CD4-positive, alpha-beta T cell treated with Interleukin-4 for 1 hour (primary cell): Measurements from ENCODE around the gene FAM76B.
"Not testable (repeated sequence)": the region's sequence is repeated elsewhere in the genome, so short reads cannot be mapped to it uniquely, and the experiment has no call there.

Experiments used
- DNase-seq, 2 donors: peaks; one replicate each; pipeline ENCODE4 v3.0.0-alpha.2; 2020 to 2022

Gene FAM76B

DNA sequence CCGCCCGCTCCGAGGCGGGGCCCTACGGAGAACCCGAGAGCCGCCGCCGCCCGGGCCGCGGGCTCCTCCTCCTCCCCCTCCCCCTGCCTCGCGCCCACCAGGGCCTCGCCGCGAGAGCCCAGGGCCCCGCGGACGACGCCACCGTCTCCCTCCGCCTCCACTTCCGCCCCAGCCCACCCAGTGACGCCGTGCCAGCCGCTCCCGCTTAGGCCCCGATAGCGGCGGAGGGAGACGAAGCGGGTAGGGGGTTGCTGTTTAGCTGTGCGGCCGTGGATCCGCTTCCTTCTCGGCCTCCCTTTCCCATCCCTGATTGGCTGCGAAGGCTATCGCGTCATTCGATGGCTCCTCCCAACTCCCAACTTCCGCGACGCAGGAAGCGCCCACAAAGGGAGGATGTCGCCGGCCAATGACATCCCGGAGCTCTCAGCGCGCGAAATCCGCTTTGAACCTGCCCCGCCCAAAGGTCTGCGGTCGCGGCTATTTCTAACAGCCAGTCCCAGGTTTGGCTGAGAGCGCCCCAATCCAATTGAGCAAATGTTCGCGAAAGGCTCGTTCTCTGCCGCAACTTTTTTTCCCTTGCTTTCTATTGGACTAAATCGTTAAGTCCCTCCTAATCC is at the start of gene FAM76B:
FAM76B (minus strand) TSS at position 277 of the 617 bp plus-strand sequence. CDS start 304 bp downstream, outside the sequence.
- DNase-seq: peak; percentile 99

DNA sequence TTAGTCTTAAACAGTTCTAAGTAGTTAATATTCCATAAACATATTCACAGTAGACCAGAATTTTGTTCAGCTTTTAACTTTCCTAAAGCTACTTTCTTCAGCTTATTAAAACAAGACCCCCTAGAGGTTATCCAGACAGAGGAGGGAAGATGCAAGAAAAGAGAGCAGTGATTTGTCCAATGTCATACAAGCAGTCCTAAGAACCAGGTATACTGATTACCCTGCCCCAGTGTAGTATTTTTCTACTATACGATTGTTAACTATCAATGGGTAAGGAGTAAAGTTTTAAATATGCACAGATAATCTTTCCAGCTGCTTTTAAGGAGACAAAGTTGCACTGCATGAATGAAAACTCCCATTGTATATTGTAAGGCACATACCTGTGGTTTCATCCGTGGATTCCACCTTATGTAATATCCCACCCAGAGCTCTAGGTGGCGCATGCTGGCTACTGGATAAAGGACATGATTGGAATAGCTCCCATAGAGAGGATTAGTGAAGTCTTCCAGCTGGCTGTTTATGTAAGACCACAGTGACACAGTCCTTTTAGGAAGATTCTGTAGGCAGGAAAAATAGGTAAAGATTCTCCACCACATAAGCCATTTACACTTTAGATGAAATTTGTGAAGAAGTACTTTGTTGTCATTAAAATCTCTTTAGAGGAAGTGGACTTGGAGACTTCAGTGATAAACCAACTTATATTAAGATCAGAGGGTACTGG is 46.3 kb upstream of the FAM76B start:
- DNase-seq: peak; percentile 57 to 68

DNA sequence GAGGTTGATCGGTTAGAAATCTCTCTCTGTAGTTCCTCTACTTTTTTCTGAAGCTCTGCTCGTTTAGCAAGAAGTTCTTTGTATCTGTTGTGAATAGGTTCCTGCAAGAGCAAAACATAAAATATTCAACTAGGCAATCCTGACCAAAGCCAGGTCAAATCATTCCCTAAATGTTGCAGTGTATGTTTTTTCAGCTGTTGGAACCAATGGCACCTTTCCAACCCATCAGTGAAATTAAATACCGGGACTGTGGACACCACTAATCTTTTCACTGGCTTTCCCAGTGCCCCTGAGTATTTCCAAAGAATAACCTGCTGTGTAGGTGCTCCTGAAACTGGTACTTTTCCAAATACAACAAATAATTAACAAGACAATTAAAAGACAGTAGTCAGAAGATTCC is 45.8 kb upstream of the FAM76B start:
- no peak for DNase-seq

DNA sequence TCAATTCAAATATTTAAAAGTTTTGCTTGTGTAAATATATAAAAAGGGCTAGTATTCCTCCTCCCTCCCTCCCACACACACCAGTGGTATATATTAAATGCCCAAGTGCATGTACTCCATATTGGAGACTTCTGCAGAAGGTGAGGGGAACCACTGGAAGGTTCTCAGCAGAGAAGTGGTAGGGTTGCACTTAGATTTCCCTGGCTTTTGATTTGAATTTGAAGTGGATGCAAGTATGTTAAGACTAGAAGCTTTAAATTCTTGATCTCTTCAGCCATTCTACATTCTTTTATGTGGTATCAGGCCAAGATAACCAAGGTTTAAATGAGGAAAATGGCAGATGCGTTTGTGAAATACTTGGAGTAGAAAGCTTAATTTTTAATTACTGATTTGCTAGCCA is 43.8 kb upstream of the FAM76B start:
- DNase-seq: no peak

DNA sequence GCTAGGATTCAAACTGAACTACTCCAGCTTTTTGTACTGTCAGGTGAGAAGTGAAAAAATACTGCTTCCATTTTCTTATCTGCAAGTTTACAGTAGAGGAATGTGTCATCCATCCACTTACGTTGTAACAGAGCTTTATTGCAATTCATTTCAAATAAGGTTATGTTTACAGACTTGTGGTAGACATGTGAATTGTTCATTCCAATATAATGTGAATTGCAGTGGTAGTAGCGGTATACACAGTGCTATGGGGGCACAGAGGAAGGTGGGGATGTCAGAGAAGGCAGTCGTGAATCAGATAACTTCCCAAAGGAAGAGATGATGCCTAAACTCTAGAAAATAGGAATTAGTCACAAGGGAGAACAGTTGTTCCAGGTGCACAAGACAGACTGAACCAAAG is 43.2 kb upstream of the FAM76B start:
- DNase-seq: no peak

DNA sequence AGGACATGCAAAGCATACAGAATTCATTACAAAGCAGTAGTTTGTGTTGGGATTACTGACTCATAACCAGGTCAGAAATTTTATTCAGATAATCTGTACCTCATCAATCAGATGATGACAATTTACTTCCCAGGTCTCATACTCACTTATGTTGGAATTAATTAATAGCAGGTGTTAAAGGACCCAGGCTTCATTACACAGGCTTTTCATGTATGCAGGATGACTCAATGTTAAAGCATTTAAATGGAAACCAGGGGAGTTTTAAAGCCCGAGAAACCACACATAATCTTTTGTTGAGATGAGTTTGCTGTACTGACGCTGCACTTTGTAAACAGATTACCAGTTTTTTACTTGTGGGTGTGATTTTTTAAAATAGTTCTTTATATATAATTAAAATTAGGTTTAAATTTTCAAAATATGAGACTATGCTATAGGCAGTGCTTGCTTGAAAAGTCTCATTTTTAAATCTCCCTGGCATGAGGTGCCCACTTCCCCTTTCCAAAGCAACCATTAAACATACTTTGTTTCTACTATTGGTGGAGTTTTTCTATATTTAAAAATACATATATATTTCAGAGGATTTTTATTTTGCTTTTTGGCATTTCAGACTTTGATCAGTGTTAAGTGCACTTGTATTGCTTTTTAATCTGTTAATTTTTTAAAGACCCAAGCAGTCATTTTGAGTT is 41.8 kb upstream of the FAM76B start:
- DNase-seq: no peak

DNA sequence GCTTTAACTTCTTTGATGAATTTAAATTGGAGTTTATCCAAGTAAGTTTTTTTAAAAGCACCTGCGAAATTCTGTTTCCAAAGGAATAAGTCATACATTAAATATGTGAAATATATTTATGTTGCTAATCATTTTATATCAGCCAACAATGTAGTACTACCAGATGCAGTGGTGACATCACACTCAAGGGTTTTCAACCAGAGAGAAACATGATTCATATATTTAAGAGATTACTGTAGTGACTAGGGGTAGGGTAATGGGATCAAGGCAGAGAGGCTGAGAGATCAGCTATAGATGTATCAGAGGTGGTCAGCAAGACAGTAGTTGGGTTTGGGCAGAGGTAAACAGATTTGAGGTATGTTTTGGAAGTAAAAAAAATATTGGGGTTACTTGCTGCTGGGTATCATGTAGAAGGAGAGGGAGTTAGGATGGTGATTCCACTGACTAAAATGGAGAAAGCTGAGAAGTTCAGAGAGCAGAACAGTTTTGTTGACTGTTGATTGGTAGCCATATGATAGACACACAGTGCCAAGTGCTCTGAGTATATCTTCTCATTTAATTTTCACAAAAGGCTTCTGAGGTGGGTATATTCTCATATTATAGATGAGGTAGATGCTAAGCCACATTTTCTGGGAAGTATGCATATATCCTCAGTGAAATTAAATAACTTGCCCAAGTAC is 40.1 kb upstream of the FAM76B start:
- no peak for DNase-seq

DNA sequence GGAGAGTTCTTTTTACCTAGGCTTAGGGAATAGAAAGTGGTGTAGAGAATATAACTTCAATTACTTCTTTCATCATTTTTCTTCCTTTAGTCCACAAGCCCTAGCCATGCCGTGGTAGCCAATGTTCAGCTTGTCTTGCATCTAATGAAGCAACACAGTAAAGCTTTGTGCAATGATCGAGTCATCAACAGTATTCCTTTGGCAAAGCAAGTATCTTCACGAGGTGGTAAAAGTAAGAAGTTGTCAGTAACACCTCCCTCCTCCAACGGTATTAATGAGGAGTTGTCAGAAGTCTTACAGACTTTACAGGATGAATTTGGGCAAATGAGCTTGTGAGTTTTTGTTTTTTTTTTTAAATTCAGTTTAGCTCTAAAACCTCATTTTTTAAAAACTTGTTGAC is 38.1 kb upstream of the FAM76B start:
- no peak for DNase-seq

DNA sequence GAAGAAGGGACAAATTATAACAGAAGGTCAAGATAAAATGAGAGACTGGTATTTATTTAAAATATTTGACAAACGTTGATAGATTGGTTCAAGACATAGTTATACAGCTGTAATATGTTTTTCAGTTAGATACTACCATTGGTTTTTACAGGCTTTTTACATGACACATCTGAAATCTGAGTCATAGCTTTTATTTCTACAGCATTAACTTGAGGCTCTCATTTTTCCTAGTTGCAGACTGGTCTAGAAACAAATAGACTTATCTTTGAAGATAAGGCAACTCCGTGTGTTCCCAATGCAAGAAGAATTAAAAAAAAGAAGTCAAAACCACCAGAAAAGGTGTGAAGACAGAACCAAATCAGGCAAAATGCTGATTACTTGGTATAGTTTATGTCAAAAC is 32.1 kb upstream of the FAM76B start:
- DNase-seq: no peak

DNA sequence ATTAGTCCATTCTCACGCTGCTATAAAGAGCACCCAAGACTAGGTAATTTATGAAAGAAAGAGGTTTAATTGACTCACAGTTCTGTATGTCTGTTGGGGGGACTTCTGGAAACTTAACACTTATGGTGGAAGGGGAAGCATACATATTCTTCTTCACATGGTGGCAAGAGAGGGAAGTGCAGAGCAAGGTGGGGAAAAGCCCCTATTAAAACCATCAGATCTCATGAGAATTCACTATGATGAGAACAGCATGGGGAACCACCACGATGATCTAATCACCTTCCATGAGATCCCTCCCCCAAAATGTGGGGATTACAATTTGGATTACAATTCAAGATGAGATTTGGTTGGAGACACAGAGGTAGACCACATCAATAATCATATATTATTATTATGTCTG is 26.5 kb upstream of the FAM76B start:
- DNase-seq: no peak

DNA sequence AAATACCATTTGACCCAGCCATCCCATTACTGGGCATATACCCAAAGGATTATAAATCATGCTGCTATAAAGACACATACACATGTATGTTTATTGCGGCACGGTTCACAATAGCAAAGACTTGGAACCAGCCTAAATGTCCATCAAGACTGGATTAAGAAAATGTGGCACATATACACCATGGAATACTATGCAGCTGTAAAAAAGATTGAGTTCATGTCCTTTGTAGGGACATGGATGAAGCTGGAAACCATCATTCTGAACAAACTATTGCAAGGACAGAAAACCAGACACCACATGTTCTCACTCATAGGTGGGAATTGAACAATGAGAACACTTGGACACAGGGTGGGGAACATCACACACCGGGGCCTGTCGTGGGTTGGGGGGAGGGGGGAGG is 21.5 kb upstream of the FAM76B start:
- not testable (repeated sequence) for DNase-seq

DNA sequence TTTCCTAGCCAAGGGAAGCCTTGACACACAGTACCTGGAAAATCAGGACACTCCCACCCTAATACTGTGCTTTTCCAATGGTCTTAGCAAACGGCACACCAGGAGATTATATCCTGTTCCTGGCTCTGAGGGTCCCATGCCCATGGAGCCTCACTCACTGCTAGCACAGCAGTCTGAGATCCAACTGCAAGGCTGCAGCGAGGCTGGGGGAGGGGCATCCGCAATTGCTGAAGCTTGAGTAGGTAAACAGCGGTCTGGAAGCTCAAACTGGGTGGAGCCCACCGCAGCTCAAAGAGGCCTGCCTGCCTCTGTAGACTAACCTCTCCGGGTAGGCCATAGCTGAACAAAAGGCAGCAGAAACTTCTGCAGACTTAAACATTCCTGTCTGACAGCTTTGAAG is 16.9 kb upstream of the FAM76B start:
- not testable (repeated sequence) for DNase-seq

DNA sequence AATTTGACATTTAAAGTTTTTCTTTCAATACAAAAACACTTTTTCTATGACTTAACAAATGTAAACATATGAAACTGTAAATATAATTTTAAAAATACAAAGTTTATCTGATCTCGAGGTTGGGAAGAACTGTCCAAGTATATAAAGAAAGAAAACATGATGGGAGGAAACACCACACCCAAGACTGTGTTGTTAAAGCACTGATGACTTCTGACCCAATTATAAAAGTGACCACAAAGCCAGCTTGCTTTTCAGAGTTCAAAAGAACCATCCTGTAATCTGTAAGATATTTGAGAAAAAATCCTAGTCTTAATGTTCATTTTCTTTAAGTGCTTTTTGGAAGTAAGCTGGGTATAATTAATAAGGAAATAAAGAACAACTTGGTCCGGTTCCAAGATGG is 16.3 kb upstream of the FAM76B start:
- no peak for DNase-seq

DNA sequence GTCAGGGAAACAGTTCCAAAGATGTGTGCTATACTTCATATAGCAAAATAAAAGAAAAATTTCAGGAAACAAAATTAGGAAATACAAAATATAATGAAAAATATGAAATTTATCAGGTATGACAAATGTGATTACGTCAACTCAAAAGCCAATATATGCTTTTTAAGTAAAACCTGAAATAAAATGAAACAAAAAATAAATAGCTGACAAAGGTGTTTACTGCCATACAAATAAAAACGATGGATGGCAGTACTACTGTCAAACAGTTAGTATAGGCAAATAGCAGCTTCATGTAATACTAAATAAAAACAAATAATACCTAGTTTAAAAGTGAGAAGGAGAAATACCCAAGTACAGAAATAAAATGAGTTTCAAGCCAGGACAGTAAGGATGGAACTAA is 14.4 kb upstream of the FAM76B start:
- no peak for DNase-seq

DNA sequence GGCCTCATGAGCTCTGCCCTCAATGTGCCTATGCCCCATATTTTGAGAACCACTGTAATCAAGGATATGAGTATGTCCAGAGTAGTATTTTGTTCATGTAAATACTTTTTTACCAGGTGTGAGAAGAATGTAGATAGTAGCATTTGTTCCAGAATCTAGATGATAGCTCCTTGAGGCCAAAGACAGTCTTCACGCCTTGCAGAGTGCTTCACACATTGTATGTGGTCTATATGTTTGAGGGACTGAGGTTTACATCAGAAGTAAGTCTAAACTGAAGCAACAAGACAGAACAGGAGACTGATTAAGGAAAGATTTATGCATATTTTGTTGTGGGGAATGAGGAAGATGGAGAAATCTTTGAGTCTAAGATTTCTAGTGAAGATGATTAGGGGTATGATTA is 13.2 kb upstream of the FAM76B start:
- DNase-seq: no peak

DNA sequence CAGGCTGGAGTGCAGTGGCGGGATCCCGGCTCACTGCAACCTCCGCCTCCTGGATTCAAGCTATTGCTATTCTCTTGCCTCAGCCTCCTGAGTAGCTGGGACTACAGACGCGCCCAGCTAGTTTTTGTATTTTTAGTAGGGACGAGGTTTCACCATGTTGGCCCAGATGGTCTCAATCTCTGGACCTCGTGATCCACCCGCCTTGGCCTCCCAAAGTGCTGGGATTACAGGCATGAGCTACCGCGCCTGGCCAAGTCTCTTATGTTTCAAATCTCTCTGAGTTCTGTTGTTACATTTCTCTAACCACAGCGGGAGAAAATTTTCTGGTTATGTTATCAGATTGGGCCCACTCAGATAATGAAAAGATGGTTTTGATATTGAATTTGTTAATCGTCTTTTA is 10.9 kb upstream of the FAM76B start:
- DNase-seq: no peak

DNA sequence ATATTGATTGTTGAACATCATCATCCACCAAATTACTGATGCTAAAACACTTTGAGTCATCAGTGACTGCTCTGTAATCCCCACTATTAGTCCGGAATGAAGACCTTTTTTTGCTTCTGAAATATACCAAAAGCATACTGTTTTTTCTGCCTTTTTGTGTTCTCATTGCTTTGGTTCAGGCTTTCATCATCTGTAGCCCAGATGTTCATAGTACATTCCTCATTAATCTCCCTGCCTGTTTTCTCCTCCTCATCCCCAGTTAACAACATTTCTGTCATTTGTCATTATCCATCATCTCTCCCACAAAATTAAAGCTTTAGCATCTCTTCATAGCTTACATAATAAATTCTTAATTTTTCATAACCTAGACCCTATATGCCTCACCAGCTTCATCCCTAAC is 10.0 kb upstream of the FAM76B start:
- no peak for DNase-seq

DNA sequence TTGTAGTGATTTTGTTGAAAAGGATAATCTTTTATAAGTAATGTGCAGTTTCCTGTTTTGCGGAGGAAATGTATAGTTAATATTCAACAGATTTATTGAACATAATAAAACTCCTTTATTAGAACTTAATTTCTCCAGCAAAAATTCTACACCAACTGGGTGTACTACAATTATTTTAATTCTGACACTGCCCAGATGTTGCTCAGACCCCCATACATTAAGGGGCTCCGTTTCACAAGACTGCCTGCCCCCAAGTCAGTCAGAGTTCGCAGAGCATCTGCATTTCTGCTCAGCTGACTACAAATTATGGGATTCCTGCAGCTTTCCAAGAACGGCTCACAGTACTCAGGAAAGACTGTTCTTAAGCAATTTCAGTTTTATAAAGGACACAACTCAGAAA is 6.9 kb upstream of the FAM76B start:
- no peak for DNase-seq

DNA sequence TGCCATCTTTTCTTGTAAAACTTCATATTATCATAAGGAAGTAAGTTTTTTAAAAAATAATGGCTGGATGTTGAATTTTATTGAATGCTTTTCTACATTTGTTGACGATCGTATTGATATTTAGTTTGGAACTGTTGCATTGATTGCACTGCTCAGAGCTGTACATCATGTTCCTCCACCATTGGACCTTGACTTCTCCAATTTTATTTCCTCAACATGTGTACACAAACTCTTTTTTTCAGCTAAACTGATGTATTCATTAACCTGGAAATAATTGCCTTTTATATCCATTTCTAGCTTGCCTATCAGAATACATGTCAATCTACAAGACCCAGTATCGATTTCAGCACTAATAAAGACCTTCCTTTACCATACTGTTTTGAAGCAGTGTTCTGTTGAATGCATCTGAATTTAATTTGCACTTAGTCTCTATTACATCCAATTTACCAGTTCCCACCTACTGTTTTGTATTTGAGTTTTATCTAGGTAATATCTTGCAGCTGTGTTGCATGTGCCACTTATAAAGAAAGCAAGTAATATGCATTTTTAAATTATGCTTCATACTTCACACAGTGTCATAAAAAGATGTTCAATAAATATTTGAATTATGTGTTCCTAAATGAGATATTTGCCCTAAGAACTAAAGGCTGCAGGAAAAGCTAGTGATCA is 6.2 kb upstream of the FAM76B start:
- no peak for DNase-seq

DNA sequence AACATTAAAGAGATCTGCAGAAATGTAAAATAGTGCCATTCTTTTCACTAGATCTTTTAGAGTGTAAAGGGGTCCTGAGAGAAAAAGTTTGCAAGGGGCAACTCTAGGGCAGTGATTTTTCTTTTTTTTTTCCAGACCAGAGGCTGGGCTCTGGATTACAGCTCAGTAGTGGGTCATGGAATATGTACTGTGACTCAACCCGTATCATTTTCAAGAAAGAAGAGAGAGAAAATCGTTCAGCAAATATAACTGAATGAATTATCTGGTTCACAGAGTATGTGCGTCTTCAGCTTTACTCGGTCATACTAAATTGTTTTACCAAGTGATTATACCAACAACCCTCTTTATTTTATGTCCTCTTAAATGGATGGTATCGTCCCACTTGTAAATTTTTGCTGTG is 4.5 kb upstream of the FAM76B start:
- no peak for DNase-seq

DNA sequence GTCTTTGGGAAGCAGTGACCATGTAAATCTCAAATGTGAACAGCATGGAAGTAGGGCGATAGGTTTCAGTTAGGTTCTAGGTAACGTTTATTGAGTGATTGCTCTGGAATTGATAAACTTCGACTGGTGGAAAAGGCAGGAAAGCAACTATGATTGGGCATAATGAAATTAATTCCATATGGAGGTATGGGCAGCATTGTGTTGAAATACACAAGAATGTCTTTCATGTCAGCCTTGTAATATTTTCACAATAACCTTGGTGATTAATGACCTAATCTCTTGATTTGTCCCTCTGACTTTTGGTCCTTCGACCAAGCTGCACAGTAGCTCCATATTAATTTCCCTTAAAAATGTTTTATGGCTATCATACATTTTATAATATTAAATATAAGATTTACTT is 3.5 kb upstream of the FAM76B start:
- no peak for DNase-seq

DNA sequence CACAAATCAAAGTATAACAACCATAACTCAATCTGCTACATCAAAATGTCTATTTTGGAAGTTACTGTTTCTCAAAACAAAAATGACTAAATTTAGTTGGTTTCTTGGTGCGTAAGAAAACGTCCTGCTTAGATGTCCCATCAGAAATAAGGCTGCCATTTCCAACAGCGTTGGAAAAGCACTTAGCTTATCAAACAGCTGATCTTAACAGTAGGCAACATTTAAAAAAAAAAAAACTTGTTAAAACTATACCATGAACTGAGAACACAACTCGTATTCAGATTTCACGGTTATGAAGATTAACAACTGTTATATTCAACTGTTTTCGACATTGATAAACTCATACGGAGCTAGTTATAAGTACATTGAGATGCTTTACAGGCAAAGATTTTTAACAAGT is 3.1 kb upstream of the FAM76B start:
- DNase-seq: no peak

DNA sequence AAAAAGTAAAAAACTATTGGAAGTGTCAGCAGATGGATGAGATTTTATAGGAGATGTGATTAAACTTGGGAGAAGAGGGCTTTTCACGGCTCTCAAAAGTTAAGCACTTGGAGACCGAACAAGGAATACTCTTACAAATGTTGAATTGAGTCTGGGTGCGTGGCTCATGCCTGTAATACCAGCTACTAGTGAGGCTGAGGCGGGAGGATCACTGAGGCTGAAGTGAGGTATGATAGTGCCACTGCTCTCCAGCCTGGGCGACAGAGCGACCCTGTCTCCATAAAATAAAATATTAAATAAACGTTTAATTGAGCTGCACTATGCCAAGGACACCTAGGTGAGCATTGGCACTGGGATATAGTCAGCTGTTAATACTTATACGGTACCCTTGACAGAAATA is 2.6 kb upstream of the FAM76B start:
- DNase-seq: no peak
